22Rv1 (cell line): ENCODE results near the gene TGFB1I1.
"Not testable (repeated sequence)": the region's sequence is repeated elsewhere in the genome, so short reads cannot be mapped to it uniquely, and the experiment has no call there.

Experiments used
- H3K27ac ChIP-seq: fragments of 450-650 bp; 2 replicates; pipeline ENCODE4 v1.5.1; 2017
- ZFX ChIP-seq: fragments of 450-650 bp; IDR thresholded peaks from 2 replicates; pipeline ENCODE4 v1.6.1; 2017; ENCODE audit warnings: antibody characterized with exemption, borderline replicate concordance
- TF ChIP-seq, protein P1 (sequence below): fragments of 450-650 bp; IDR thresholded peaks from 2 replicates; pipeline ENCODE4 v1.5.1; 2017; ENCODE audit warnings: mild to moderate bottlenecking

The TGFB1I1 gene

DNA sequence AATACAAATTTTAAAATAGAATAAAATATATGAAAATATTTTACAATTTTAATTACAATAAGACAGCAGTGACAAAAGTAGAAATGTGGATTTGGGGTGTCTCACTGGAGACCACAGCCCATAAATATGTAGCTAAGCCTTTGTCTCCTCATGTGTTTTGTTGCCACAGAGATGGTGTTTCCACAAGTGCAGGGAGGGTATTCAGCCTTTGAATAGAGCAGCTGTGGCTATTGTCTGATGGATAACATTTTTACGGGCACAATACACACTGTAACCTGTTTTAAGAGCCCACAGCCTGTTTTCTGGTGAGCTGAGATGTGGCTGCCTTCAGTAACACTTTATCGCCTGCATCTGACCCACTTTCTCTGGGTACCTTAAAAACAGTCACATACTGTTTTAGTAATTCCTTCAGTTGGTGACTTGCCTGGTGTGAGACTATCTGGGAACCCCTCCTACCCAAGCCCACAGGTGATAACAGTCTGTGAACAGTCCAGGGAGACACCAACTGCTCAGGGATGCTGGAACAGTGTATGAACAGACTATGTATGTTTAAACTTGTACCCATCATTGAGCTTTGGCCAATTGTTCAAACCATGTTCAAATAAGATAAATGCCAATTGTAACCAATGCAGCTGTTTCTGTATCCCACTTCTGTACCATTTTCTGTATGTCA lies 47.9 kb downstream of the TGFB1I1 start:
- TF ChIP-seq, protein P1, sequence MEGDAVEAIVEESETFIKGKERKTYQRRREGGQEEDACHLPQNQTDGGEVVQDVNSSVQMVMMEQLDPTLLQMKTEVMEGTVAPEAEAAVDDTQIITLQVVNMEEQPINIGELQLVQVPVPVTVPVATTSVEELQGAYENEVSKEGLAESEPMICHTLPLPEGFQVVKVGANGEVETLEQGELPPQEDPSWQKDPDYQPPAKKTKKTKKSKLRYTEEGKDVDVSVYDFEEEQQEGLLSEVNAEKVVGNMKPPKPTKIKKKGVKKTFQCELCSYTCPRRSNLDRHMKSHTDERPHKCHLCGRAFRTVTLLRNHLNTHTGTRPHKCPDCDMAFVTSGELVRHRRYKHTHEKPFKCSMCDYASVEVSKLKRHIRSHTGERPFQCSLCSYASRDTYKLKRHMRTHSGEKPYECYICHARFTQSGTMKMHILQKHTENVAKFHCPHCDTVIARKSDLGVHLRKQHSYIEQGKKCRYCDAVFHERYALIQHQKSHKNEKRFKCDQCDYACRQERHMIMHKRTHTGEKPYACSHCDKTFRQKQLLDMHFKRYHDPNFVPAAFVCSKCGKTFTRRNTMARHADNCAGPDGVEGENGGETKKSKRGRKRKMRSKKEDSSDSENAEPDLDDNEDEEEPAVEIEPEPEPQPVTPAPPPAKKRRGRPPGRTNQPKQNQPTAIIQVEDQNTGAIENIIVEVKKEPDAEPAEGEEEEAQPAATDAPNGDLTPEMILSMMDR, result no peak
- TF ChIP-seq ZFX, result no peak
- H3K27ac ChIP-seq, result no peak overlapping the region

DNA sequence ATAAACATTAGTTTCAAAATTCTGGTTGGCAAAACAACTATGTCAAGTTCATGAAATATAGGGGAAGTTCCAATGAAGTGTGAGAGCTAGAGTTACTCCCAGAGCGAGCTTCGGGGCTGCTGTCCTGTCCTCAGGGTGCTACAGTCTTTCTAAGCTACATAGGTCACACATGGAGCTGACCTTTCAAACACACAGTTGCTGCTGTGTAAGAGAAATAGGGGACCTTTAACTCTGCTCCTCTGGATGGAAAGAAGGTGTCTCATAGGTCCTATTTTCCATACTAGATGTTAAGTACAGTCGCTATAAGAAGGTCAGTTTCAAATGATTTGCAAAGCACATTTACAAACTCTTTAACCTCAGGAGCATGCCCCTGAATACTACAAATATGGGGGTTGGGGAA lies 49.4 kb downstream of the TGFB1I1 start:
- no peak overlapping the region for H3K27ac ChIP-seq
- TF ChIP-seq, protein P1, result no peak
- TF ChIP-seq ZFX, result no peak

DNA sequence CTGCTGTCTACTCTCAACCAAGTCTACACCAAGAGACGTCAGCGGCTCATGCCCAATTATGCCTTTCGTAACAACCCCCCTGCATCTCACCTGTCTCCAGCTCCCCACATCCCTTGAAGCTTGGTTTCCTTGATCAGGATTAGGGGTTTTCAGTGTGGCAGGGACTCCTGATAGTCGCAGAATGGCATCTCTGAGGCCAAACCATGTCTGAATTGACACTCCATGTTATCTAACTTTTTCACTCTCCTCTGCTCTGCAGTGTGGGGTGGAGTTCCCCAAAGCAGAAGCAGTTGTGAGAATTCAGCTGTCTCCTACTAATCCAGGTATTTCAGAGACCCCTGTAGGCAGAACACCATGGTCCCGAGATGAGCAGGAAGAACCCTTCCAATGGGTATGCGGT lies 50.1 kb downstream of the TGFB1I1 start:
- TF ChIP-seq, protein P1, result no peak
- no peak for TF ChIP-seq ZFX
- no peak overlapping the region for H3K27ac ChIP-seq

- H3K27ac ChIP-seq, result not testable (repeated sequence)
Measured at GRCh38 chr16:31523768-31524167, 51.8 kb downstream of the TGFB1I1 start.

DNA sequence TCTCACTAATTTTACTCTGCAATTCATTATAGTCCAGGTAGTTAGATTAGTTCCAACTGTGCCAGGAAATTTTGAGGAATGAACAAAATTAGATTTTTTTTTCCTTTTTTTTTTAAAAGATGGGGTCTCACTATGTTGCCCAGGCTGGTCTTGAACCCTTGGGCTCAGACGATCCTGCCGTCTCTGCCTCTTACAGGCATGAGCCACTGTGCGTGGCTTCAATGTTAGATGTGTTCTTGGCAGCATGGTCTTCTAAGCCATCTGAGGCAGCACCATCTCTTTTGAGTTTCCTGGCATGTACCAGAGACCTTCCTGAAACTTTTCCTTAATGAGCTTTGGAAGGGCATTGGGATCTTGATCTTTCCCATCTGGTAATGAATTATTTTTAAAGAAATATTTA lies 53.2 kb downstream of the TGFB1I1 start:
- no peak for TF ChIP-seq ZFX
- TF ChIP-seq, protein P1, result no peak
- no peak overlapping the region for H3K27ac ChIP-seq
